Coronary artery (tissue), 2 donors: Measurements from ENCODE around the gene VPS36.

Source experiments
- DNase-seq: peaks from one replicate; pipeline ENCODE4 v3.0.0-alpha.2; 2017; ENCODE audit warnings: low spot score
- H3K27ac ChIP-seq, 2 donors: fragments of 200-600 bp; sonication (generic); one replicate each; pipeline ENCODE4 v1.5.1; 2016 to 2019
- H3K4me3 ChIP-seq: fragments of 200-600 bp; sonication (generic); 2 replicates; pipeline ENCODE4 v1.5.1; 2016; ENCODE audit warnings: mild to moderate bottlenecking, moderate library complexity
- CTCF ChIP-seq: fragments of 200-600 bp; sonication (generic); IDR thresholded peaks from one replicate; pipeline ENCODE4 v1.5.1; 2019; ENCODE audit warnings: antibody characterized with exemption

Gene VPS36

GRCh38 chr13:52393572-52394357, 56.7 kb downstream of the VPS36 start:
- no peak overlapping the region for H3K27ac ChIP-seq
- no peak for DNase-seq
- no peak for TF ChIP-seq CTCF
- H3K4me3 ChIP-seq: no peak overlapping the region

DNA sequence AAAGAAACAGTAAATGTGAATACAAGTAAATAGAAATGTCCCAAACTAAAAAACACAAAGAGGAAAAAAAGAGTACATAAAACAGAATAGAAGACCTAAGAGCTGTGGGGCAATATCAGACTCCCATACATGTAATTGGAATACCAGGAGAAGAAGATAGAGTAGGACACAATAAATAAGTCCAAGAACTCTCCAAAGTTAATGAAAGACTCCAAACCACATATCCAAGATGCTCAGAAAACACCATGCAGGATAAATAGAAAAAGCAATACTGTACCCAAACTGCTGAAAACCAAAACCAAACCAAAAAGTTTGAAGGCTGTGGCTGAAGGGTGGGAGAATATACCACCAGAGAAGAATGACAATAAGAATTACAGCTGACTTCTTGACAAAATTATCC, 62.7 kb downstream of the VPS36 start:
- Histone ChIP-seq H3K27ac (no peak overlapping the region), H3K4me3 (no peak overlapping the region)
- TF ChIP-seq CTCF: no peak
- DNase-seq: no peak

DNA sequence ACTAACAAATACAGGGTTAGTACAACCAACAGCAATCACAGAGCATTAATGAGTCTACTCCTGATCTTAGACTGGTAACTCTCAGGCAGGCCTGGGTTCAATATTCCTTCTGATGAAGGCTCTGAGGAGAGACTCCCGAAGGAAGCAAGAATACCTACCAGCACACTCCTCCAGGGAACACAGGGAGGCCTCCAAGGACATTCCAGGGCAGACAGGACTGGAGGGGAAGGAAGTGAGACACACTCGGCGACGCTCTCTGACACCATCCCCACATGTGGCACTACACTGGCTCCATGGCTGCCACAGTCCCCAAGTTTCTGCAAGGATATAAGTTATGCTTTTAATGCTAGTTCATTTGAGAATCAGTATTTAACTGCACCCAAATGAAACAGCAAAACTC, 64.6 kb downstream of the VPS36 start:
- H3K4me3 ChIP-seq: no peak overlapping the region
- no peak for TF ChIP-seq CTCF
- no peak for DNase-seq
- no peak overlapping the region for H3K27ac ChIP-seq

DNA sequence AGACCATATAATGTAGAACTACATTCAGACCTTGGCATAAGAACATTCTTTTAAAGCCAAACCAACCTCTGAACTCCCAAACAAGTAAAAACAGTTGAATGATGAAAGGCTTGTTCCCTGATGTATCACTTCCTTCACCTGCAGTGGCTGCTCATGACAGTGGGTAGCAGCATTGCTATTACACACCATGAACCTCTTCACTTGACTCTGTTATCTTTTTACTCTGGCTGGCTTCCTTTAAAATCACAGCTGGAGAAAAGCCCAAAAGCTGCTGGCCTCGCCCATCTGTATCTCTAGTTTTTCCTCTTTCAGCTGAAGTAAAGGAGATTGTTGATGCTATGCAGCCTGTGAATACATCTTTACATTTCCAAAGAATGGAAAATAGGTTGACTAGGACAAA, 67.1 kb downstream of the VPS36 start:
- H3K27ac ChIP-seq: no peak overlapping the region
- TF ChIP-seq CTCF: no peak
- no peak overlapping the region for H3K4me3 ChIP-seq
- DNase-seq: no peak

- DNase-seq: no peak
- no peak for TF ChIP-seq CTCF
- Histone ChIP-seq H3K27ac (no peak overlapping the region), H3K4me3 (no peak overlapping the region)
These were observed 72.1 kb downstream of the VPS36 start for GRCh38 chr13:52378312-52378711.

DNA sequence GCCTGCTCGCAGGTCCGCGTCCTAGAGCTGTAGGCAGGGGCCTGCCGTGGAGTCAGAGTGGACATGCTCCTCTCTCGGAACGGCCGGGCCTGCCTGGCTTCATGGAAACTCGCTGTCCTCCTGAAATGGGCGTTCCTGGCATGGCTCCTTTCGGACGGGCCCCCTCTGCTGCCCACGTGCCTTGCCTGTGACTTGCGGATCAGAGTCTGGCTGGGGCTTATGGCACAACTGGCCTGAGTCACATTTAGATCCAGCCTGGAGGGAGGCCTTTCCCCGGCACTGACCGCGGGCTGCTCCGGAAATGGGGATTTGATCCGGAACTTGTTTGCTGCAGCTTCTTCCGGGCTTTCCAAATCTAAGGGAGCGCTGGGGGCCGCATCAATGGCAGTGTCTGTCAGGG, 72.5 kb downstream of the VPS36 start:
- Histone ChIP-seq H3K27ac (no peak overlapping the region), H3K4me3 (no peak overlapping the region)
- DNase-seq: no peak
- no peak for TF ChIP-seq CTCF

- no peak overlapping the region for H3K27ac ChIP-seq
- TF ChIP-seq CTCF: no peak
- no peak overlapping the region for H3K4me3 ChIP-seq
- no peak for DNase-seq
These were observed 75.5 kb downstream of the VPS36 start for GRCh38 chr13:52374873-52375411.
